GM12878 (cell line): Measurements from ENCODE around the gene SMAP1. TPM values are rescaled to one million over a fixed set of nuclear protein-coding genes. Genes with fewer than 3 reads are reported as not detected.

ENCODE experiments used
- ATAC-seq: fragments of 200-7000 bp; cut with Tn5 transposase; 3 replicates; pipeline ENCODE4 v1.9.1; 2020; ENCODE audit warnings: mild to moderate bottlenecking, moderate library complexity
- BruUV-seq: library from RNA; stranded (reverse); fragments of 400-500 nt; replicated peaks from 2 replicates; lab custom pipeline; 2021; lab: Mats Ljungman, UMichigan
- CTCF ChIA-PET: fragments of 300-600 bp; sonication (Branson Sonifier 250); formaldehyde crosslinking; extraction: SDS; loops from one replicate; lab custom pipeline; 2021; ENCODE audit warnings: inconsistent platforms; lab: Yijun Ruan, JAX
- POLR2A ChIA-PET: fragments of 350-600 bp; formaldehyde crosslinking; extraction: SDS; loops from one replicate; lab custom pipeline; 2021; ENCODE audit warnings: inconsistent platforms; lab: Charles Lee
- RAD21 ChIA-PET: fragments of 300-600 bp; sonication (Branson Sonifier 250); formaldehyde crosslinking; loops from one replicate; lab custom pipeline; 2023; ENCODE audit warnings: antibody characterized with exemption; ENCODE audit not compliant: unreplicated experiment; lab: Charles Lee
- SMC1A ChIA-PET: fragments of 300-600 bp; sonication (Branson Sonifier 250); formaldehyde crosslinking; loops from one replicate; lab custom pipeline; 2023; ENCODE audit not compliant: unreplicated experiment, uncharacterized antibody; lab: Charles Lee
- DNase-seq: peaks from one replicate; pipeline ENCODE4 v3.0.0-alpha.2; 2011; ENCODE audit warnings: low read depth, low spot score
- FAIRE-seq: peaks from 3 replicates; lab custom pipeline; 2011; peaks lifted over from hg19 to GRCh38; lab: Jason Lieb, UNC
- H2AFZ ChIP-seq: 2 replicates; pipeline ENCODE4 v1.6.0; 2011; ENCODE audit warnings: low read depth, low read length, control low read depth; ENCODE audit not compliant: control insufficient read depth
- H3K27ac ChIP-seq: 2 replicates; pipeline ENCODE4 v1.5.1; 2011; ENCODE audit warnings: control low read depth; ENCODE audit not compliant: control insufficient read depth, insufficient read depth
- H3K27me3 ChIP-seq, 2 experiments: replicated peaks in 1 of 2; 2 replicates each; pipeline versions ENCODE4 v1.6.0 to v1.6.1; 2011; ENCODE audit warnings: low read length in 1 of 2; ENCODE audit not compliant: control insufficient read depth in 2 of 2, insufficient read depth in 2 of 2
- H3K36me3 ChIP-seq, 2 experiments: 2 replicates each; pipeline ENCODE4 v1.5.1; 2011; ENCODE audit warnings: low read length in 1 of 2; ENCODE audit not compliant: control insufficient read depth in 2 of 2, insufficient read depth in 2 of 2
- H3K4me1 ChIP-seq: 2 replicates; pipeline ENCODE4 v1.6.1; 2011; ENCODE audit warnings: mild to moderate bottlenecking, low read length, moderate library complexity, mixed read lengths; ENCODE audit not compliant: control insufficient read depth, insufficient read depth
- H3K4me2 ChIP-seq: 2 replicates; pipeline ENCODE4 v1.6.0; 2011; ENCODE audit warnings: control low read depth; ENCODE audit not compliant: control insufficient read depth, insufficient read depth
- H3K4me3 ChIP-seq: fragments of 200-600 bp; sonication (generic); 2 replicates; pipeline ENCODE4 v1.5.1; 2016
- H3K79me2 ChIP-seq: 2 replicates; pipeline ENCODE4 v1.6.0; 2011; ENCODE audit warnings: low read length; ENCODE audit not compliant: control insufficient read depth, insufficient read depth
- H3K9ac ChIP-seq: 2 replicates; pipeline ENCODE4 v1.8.0; 2011; ENCODE audit warnings: low read length, control low read depth, mixed read lengths; ENCODE audit not compliant: control insufficient read depth, insufficient read depth
- H3K9me3 ChIP-seq: replicated peaks from 3 replicates; pipeline ENCODE4 v1.5.1; 2011; ENCODE audit warnings: mild to moderate bottlenecking, low read length; ENCODE audit not compliant: control insufficient read depth, insufficient read depth
- H4K20me1 ChIP-seq: 2 replicates; pipeline ENCODE4 v1.6.0; 2011; ENCODE audit not compliant: control insufficient read depth, insufficient read depth
- ATF7 ChIP-seq: fragments of 450-650 bp; IDR thresholded peaks from 2 replicates; pipeline ENCODE4 v1.6.1; 2016; ENCODE audit warnings: low read depth, mild to moderate bottlenecking
- CHD2 ChIP-seq: IDR thresholded peaks from 2 replicates; pipeline ENCODE4 v1.6.1; 2011; ENCODE audit warnings: low read depth, low read length, improper control_type of control experiment, borderline replicate concordance
- MEF2A ChIP-seq: IDR thresholded peaks from 2 replicates; pipeline ENCODE4 v1.6.1; 2011; ENCODE audit warnings: low read depth, mild to moderate bottlenecking, low read length, moderate library complexity; ENCODE audit not compliant: insufficient read depth
- MXI1 ChIP-seq: fragments of 150-350 bp; IDR thresholded peaks from 2 replicates; pipeline ENCODE4 v1.6.1; 2011; ENCODE audit warnings: low read depth, mild to moderate bottlenecking, inconsistent platforms, low read length, improper control_type of control experiment
- NR2C1 ChIP-seq: fragments of 450-650 bp; IDR thresholded peaks from 2 replicates; pipeline ENCODE4 v1.6.1; 2017; ENCODE audit warnings: antibody characterized with exemption, mild to moderate bottlenecking, moderate library complexity
- PAX5 ChIP-seq: IDR thresholded peaks from 2 replicates; pipeline ENCODE4 v1.6.1; 2011; ENCODE audit warnings: low read depth, low read length, borderline replicate concordance
- RBBP5 ChIP-seq: fragments of 200-600 bp; sonication (generic); conservative IDR thresholded peaks from 2 replicates; pipeline ENCODE4 v1.6.1; 2016
- RUNX3 ChIP-seq: IDR thresholded peaks from 2 replicates; pipeline ENCODE4 v1.6.1; 2012; ENCODE audit warnings: low read length, inconsistent platforms
- SMARCA5 ChIP-seq: fragments of 450-650 bp; IDR thresholded peaks from 2 replicates; pipeline ENCODE4 v1.6.1; 2017; ENCODE audit warnings: mild to moderate bottlenecking
- SPI1 ChIP-seq: IDR thresholded peaks from 2 replicates; pipeline ENCODE4 v1.6.1; 2011; ENCODE audit warnings: low read depth, mild to moderate bottlenecking, low read length, moderate library complexity, borderline replicate concordance; ENCODE audit not compliant: insufficient read depth
- SRF ChIP-seq, 2 experiments: IDR thresholded peaks; 2 replicates each; pipeline ENCODE4 v1.6.1; 2011; ENCODE audit warnings: low read depth in 2 of 2, low read length in 2 of 2, mild to moderate bottlenecking in 1 of 2, moderate library complexity in 1 of 2
- SUPT20H ChIP-seq: IDR thresholded peaks from 2 replicates; pipeline ENCODE4 v1.6.1; 2011; ENCODE audit warnings: low read depth, mild to moderate bottlenecking, low read length, moderate library complexity, borderline replicate concordance; ENCODE audit not compliant: control insufficient read depth
- TBL1XR1 ChIP-seq: IDR thresholded peaks from 2 replicates; pipeline ENCODE4 v1.6.1; 2012; ENCODE audit warnings: low read depth, low read length, improper control_type of control experiment
- ZNF384 ChIP-seq: IDR thresholded peaks from 2 replicates; pipeline ENCODE4 v1.6.1; 2012; ENCODE audit warnings: low read depth, mild to moderate bottlenecking, low read length, improper control_type of control experiment, borderline replicate concordance
- WGBS: methylation state at CpG from one replicate; pipeline ENCODE4 v1.1.6; 2016; ENCODE audit warnings: low lambda C conversion rate; ENCODE audit not compliant: insufficient replicate concordance, insufficient coverage; ENCODE audit errors: missing lambda C conversion rate; 5-methylcytosine and 5-hydroxymethylcytosine counted together
- in situ Hi-C: fragments of 300-500 bp; cut with MboI; formaldehyde crosslinking; loops from 9 replicates; pipeline ENCODE4 v1.14.3; 2018; ENCODE audit warnings: mixed read lengths
- intact Hi-C: fragments of 100-400 bp; cut with micrococcal nuclease; formaldehyde crosslinking; loops from one replicate; pipeline ENCODE4 v1.14.2; 2022; ENCODE audit not compliant: unreplicated experiment
- polyA plus RNA-seq, 11 experiments: library from polyadenylated mRNA; depleted of rRNA in 4 of 11; unstranded in 6 of 11; stranded (reverse) in 5 of 11; fragments of >200 nt; fragmentation: Nextera tagmentation in 4 of 11; fragmentation: Illumina TruSeq in 1 of 11; extraction: Ambion mirVana in 4 of 11; extraction: Trizol in 1 of 11; gene quantifications; 1 replicate in 1 of 11; 2 replicates in 10 of 11; pipeline versions ENCODE4 v1.2.1 to v1.2.3, GENCODE V29; 2011 to 2016; ENCODE audit warnings: inconsistent platforms in 2 of 11, missing spikeins in 2 of 11, low read depth in 1 of 11
- total RNA-seq, 4 experiments: library from RNA; depleted of rRNA in 3 of 4; stranded (reverse); fragments of >200 nt in 3 of 4; fragmentation: Illumina TruSeq in 1 of 4; extraction: Trizol in 1 of 4; gene quantifications; 2 replicates each; pipeline versions ENCODE4 v1.2.1 to v1.2.3, GENCODE V29; 2013 to 2021
- TF ChIP-seq, protein P1 (sequence below): fragments of 450-650 bp; IDR thresholded peaks from 2 replicates; pipeline ENCODE4 v1.6.1; 2017; ENCODE audit warnings: mild to moderate bottlenecking, moderate library complexity

SMAP1 gene
- total and polyA plus RNA-seq, 10 of the 15 experiments (the other 5 are each of a cell fraction or from before 2014, with no cell fraction given): 13.7 to 33.9 (median 25.3) TPM

- ChIA-PET POLR2A (no interaction called here), SMC1A (interaction anchor here (1.0 to 1.2 kb wide), 3 partner anchors 9 to 117 kb away, joined by 3 to 4 read pairs (median 3); no protein-coding TSS in a partner anchor), CTCF (interaction anchor here (0.7 to 1.8 kb wide), 4 partner anchors 8 to 116 kb away, joined by 3 to 5 read pairs (median 4); no protein-coding TSS in a partner anchor), RAD21 (no interaction called here)
- peaks cover 4% of the 10 kb centered on the region; the same call in 1 of the 2 replicates for H3K4me1 ChIP-seq
- FAIRE-seq: no peak
- 0% methylated on average over 1 of the region's 1 CpG for WGBS
- BruUV-seq: no TSS peak
- TF ChIP-seq NR2C1: no peak
- no peak for TF ChIP-seq SMARCA5
- TF ChIP-seq ZNF384: peak; percentile 47; the same call in 1 of the 2 replicates
- peak; percentile 52; the same call in 1 of the 2 replicates for TF ChIP-seq RUNX3
- 0 out of 2 replicates have a peak, but pooled peaks have one; percentile 19 for TF ChIP-seq MEF2A
- no peak for TF ChIP-seq ATF7
- TF ChIP-seq PAX5: peak; percentile 59; the same call in 1 of the 2 replicates
- peak; percentile 63; the same call in 1 of the 2 replicates for TF ChIP-seq SPI1
- intact Hi-C loops: no loop called here
- H3K79me2 ChIP-seq: no peaks in the 10 kb centered on the region
- ATAC-seq: peak; percentile 76
- no peak overlapping the region for H3K4me3 ChIP-seq
- H3K9ac ChIP-seq: no peak overlapping the region
- no peaks in the 10 kb centered on the region for H3K36me3 ChIP-seq
- DNase-seq: no peak
- H3K27me3 ChIP-seq: no peaks in the 10 kb centered on the region
- no peak overlapping the region for H2AFZ ChIP-seq
- in situ Hi-C loops: no loop called here
- H4K20me1 ChIP-seq: no peaks in the 10 kb centered on the region
- H3K9me3 ChIP-seq: peaks cover 5% of the 10 kb centered on the region
- H3K4me2 ChIP-seq: no peak overlapping the region
- H3K27ac ChIP-seq: no peak overlapping the region
Observed at GRCh38 chr6:70823651-70824050, 156.0 kb downstream of the SMAP1 start.

DNA sequence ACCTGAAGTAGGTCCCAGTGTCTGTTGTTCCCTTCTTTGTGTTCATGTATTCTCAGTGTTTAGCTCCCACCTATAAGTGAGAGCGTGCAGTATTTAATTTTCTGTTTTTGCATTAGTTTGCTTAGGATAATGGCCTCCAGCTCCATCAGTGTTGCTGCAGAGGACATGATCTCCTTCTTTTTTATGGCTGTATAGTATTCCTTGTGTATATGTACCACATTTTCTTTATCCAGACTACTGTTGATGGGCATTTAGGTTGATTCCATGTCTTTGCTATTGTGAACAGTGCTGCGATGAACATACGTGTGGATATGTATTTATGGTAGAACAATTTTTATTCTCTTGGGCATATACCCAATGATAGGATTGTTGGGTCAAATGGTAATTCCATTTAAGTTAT lies 163.7 kb downstream of the SMAP1 start:
- no peak for FAIRE-seq
- no peak for ATAC-seq
- Histone ChIP-seq H3K79me2 (no peaks in the 10 kb centered on the region), H3K9ac (no peak overlapping the region), H3K27ac (no peak overlapping the region), H4K20me1 (no peaks in the 10 kb centered on the region), H3K36me3 (no peaks in the 10 kb centered on the region), H3K4me1 (no peaks in the 10 kb centered on the region), H3K4me2 (no peak overlapping the region), H2AFZ (no peak overlapping the region), H3K4me3 (no peak overlapping the region), H3K27me3 (no peaks in the 10 kb centered on the region), H3K9me3 (no peaks in the 10 kb centered on the region)
- intact Hi-C loops: no loop called here
- 97% methylated on average over 3 of the region's 3 CpGs for WGBS
- in situ Hi-C loops: no loop called here
- ChIA-PET SMC1A (interaction anchor here (1.0 to 2.2 kb wide), 4 partner anchors 9 to 33 kb away, joined by 3 to 9 read pairs (median 6); no protein-coding TSS in a partner anchor), POLR2A (no interaction called here), CTCF (no interaction called here), RAD21 (no interaction called here)
- no TSS peak for BruUV-seq
- DNase-seq: no peak
- TF ChIP-seq SUPT20H (no peak), TBL1XR1 (no peak), SRF (IDR thresholded peaks at IDR 0.05; ENCODE audit: low read depth in 2 of 2, low read length in 2 of 2) (no peak), RBBP5 (no peak), CHD2 (no peak), MXI1 (no peak)
- TF ChIP-seq, protein P1, sequence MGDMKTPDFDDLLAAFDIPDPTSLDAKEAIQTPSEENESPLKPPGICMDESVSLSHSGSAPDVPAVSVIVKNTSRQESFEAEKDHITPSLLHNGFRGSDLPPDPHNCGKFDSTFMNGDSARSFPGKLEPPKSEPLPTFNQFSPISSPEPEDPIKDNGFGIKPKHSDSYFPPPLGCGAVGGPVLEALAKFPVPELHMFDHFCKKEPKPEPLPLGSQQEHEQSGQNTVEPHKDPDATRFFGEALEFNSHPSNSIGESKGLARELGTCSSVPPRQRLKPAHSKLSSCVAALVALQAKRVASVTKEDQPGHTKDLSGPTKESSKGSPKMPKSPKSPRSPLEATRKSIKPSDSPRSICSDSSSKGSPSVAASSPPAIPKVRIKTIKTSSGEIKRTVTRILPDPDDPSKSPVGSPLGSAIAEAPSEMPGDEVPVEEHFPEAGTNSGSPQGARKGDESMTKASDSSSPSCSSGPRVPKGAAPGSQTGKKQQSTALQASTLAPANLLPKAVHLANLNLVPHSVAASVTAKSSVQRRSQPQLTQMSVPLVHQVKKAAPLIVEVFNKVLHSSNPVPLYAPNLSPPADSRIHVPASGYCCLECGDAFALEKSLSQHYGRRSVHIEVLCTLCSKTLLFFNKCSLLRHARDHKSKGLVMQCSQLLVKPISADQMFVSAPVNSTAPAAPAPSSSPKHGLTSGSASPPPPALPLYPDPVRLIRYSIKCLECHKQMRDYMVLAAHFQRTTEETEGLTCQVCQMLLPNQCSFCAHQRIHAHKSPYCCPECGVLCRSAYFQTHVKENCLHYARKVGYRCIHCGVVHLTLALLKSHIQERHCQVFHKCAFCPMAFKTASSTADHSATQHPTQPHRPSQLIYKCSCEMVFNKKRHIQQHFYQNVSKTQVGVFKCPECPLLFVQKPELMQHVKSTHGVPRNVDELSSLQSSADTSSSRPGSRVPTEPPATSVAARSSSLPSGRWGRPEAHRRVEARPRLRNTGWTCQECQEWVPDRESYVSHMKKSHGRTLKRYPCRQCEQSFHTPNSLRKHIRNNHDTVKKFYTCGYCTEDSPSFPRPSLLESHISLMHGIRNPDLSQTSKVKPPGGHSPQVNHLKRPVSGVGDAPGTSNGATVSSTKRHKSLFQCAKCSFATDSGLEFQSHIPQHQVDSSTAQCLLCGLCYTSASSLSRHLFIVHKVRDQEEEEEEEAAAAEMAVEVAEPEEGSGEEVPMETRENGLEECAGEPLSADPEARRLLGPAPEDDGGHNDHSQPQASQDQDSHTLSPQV: no peak
